GM23338 (cell line): Measurements from ENCODE around the gene FNDC10.

Experiments used
- CREB1 ChIP-seq: fragments of 250-450 bp; sonication (Bioruptor Pico); IDR thresholded peaks from 2 replicates; pipeline ENCODE4 v1.5.0; 2020; ENCODE audit warnings: low read depth, mild to moderate bottlenecking, moderate library complexity
- CTCF ChIP-seq, 2 experiments: fragments of 200-600 bp in 1 of 2; sonication (generic) in 1 of 2; conservative IDR thresholded peaks; 2 replicates each; pipeline versions ENCODE4 v1.5.1 to v1.6.1; 2016 to 2017; ENCODE audit warnings: antibody characterized with exemption in 2 of 2, low read depth in 2 of 2, mild to moderate bottlenecking in 2 of 2, moderate library complexity in 1 of 2
- ETS1 ChIP-seq: IDR thresholded peaks from 2 replicates; pipeline ENCODE4 v1.6.1; 2016; ENCODE audit warnings: antibody characterized with exemption
- EZH2 ChIP-seq: fragments of 200-600 bp; sonication (generic); IDR thresholded peaks from one replicate; pipeline ENCODE4 v1.8.0; 2017; ENCODE audit warnings: antibody characterized with exemption, mild to moderate bottlenecking, low read depth; ENCODE audit not compliant: unreplicated experiment
- EZH2phosphoT487 ChIP-seq: fragments of 200-600 bp; sonication (generic); IDR thresholded peaks from one replicate; pipeline ENCODE4 v1.8.1; 2018; ENCODE audit warnings: antibody characterized with exemption; ENCODE audit not compliant: unreplicated experiment
- JUNB ChIP-seq: IDR thresholded peaks from one replicate; pipeline ENCODE4 v1.6.1; 2016; ENCODE audit warnings: antibody characterized with exemption; ENCODE audit not compliant: unreplicated experiment
- NANOG ChIP-seq: IDR thresholded peaks from 2 replicates; pipeline ENCODE4 v1.6.1; 2016; ENCODE audit warnings: antibody characterized with exemption, borderline replicate concordance
- POLR2AphosphoS5 ChIP-seq: IDR thresholded peaks from 2 replicates; pipeline ENCODE4 v1.6.1; 2016; ENCODE audit warnings: antibody characterized with exemption, low read depth
- REST ChIP-seq: IDR thresholded peaks from one replicate; pipeline ENCODE4 v1.6.1; 2018; ENCODE audit warnings: antibody characterized with exemption; ENCODE audit not compliant: unreplicated experiment
- STAT1 ChIP-seq: IDR thresholded peaks from one replicate; pipeline ENCODE4 v1.6.1; 2016; ENCODE audit warnings: antibody characterized with exemption; ENCODE audit not compliant: unreplicated experiment
- ZNF114 ChIP-seq: fragments of 250-450 bp; sonication (Bioruptor Pico); IDR thresholded peaks from 2 replicates; pipeline ENCODE4 v1.5.0; 2020; ENCODE audit warnings: mild to moderate bottlenecking, moderate library complexity
- ZNF331 ChIP-seq: fragments of 250-450 bp; sonication (Bioruptor Pico); IDR thresholded peaks from 2 replicates; pipeline ENCODE4 v1.5.0; 2020; ENCODE audit warnings: low read depth, mild to moderate bottlenecking, moderate library complexity

GRCh38 chr1:1582585-1583346 lies 17.2 kb downstream of the FNDC10 start:
- TF ChIP-seq POLR2AphosphoS5 (no peak), EZH2 (no peak), EZH2phosphoT487 (no peak), REST (no peak), JUNB (no peak), CTCF (conservative IDR thresholded peaks at IDR 0.05; ENCODE audit: low read depth in 2 of 2) (no peak), ZNF114 (no peak), NANOG (no peak), ETS1 (no peak), CREB1 (CRISPR knock-in tag) (no peak), ZNF331 (CRISPR knock-in tag) (no peak), STAT1 (no peak)
